Stimulated activated CD4-positive, alpha-beta T cell treated with anti-CD3 and anti-CD28 coated beads, Interleukin-12 subunit alpha, Interleukin-12 subunit beta, amount 100 ng/mL, for 4 hours (primary cell): ENCODE data around the gene MYO1E.
"Not testable (repeated sequence)": the region's sequence is repeated elsewhere in the genome, so short reads cannot be mapped to it uniquely, and the experiment has no call there.

Experiments used
- DNase-seq: peaks from one replicate; pipeline ENCODE4 v3.0.0-alpha.2; 2020

MYO1E gene

GRCh38 chr15:59347915-59348314 is 24.8 kb downstream of the MYO1E start:
- no peak for DNase-seq

GRCh38 chr15:59346951-59347350 is 25.7 kb downstream of the MYO1E start:
- no peak for DNase-seq

- no peak for DNase-seq
Observed at GRCh38 chr15:59345326-59345725, 27.3 kb downstream of the MYO1E start.

GRCh38 chr15:59344311-59344710 is 28.4 kb downstream of the MYO1E start:
- DNase-seq, result no peak

GRCh38 chr15:59340325-59340724 is 32.3 kb downstream of the MYO1E start:
- no peak for DNase-seq

GRCh38 chr15:59339252-59339672 is 33.4 kb downstream of the MYO1E start:
- no peak for DNase-seq

GRCh38 chr15:59338414-59338813 is 34.3 kb downstream of the MYO1E start:
- no peak for DNase-seq

- DNase-seq, result not testable (repeated sequence)
Observed at GRCh38 chr15:59336725-59337124, 35.9 kb downstream of the MYO1E start.

- no peak for DNase-seq
Observed at GRCh38 chr15:59335207-59335786, 37.4 kb downstream of the MYO1E start.

- no peak for DNase-seq
Observed at GRCh38 chr15:59334076-59334415, 38.6 kb downstream of the MYO1E start.

- no peak for DNase-seq
Observed at GRCh38 chr15:59333401-59334075, 39.1 kb downstream of the MYO1E start.

GRCh38 chr15:59332009-59332408 is 40.7 kb downstream of the MYO1E start:
- no peak for DNase-seq

GRCh38 chr15:59330649-59331048 is 42.0 kb downstream of the MYO1E start:
- DNase-seq, result no peak

- no peak for DNase-seq
Observed at GRCh38 chr15:59329570-59330350, 42.9 kb downstream of the MYO1E start.

GRCh38 chr15:59329091-59329490 is 43.6 kb downstream of the MYO1E start:
- DNase-seq, result no peak

- DNase-seq, result no peak
Observed at GRCh38 chr15:59327942-59328341, 44.7 kb downstream of the MYO1E start.

- no peak for DNase-seq
Observed at GRCh38 chr15:59326856-59327255, 45.8 kb downstream of the MYO1E start.

- no peak for DNase-seq
Observed at GRCh38 chr15:59322056-59322759, 50.5 kb downstream of the MYO1E start.

GRCh38 chr15:59321000-59321689 is 51.5 kb downstream of the MYO1E start:
- DNase-seq, result no peak

GRCh38 chr15:59317211-59317610 is 55.5 kb downstream of the MYO1E start:
- DNase-seq, result no peak

GRCh38 chr15:59315914-59316451 is 56.7 kb downstream of the MYO1E start:
- DNase-seq, result no peak

- no peak for DNase-seq
Observed at GRCh38 chr15:59313641-59314332, 58.9 kb downstream of the MYO1E start.
